Activated CD4-positive, alpha-beta T cell treated with anti-CD3 and anti-CD28 coated beads, Interleukin-10, Interleukin-2, amounts not matched to agents 100 ng/mL and 50 ng/mL, durations not matched to agents 16 hours and 8 hours (primary cell): ENCODE results near the gene SEMA5B.

ENCODE experiments used
- DNase-seq: peaks from one replicate; pipeline ENCODE4 v3.0.0-alpha.2; 2020

SEMA5B gene

GRCh38 chr3:122920986-122921385 lies 106.6 kb downstream of the SEMA5B start:
- DNase-seq, result no peak

- no peak for DNase-seq
Observed at GRCh38 chr3:122919291-122919610, 108.3 kb downstream of the SEMA5B start.

GRCh38 chr3:122918576-122919290 lies 108.8 kb downstream of the SEMA5B start:
- DNase-seq, result no peak

- no peak for DNase-seq
Observed at GRCh38 chr3:122917412-122917811, 110.2 kb downstream of the SEMA5B start.

- DNase-seq, result no peak
Observed at GRCh38 chr3:122916580-122916979, 111.0 kb downstream of the SEMA5B start.

GRCh38 chr3:122916084-122916483 lies 111.5 kb downstream of the SEMA5B start:
- no peak for DNase-seq

- DNase-seq, result no peak
Observed at GRCh38 chr3:122915300-122916055, 112.1 kb downstream of the SEMA5B start.

GRCh38 chr3:122913539-122914100 lies 113.9 kb downstream of the SEMA5B start:
- no peak for DNase-seq

- DNase-seq, result no peak
Observed at GRCh38 chr3:122912772-122913538, 114.6 kb downstream of the SEMA5B start.

- DNase-seq, result no peak
Observed at GRCh38 chr3:122911901-122912300, 115.7 kb downstream of the SEMA5B start.

GRCh38 chr3:122908251-122908650 lies 119.3 kb downstream of the SEMA5B start:
- DNase-seq, result no peak

GRCh38 chr3:122907471-122907870 lies 120.1 kb downstream of the SEMA5B start:
- DNase-seq, result no peak

- DNase-seq, result no peak
Observed at GRCh38 chr3:122903171-122903570, 124.4 kb downstream of the SEMA5B start.

GRCh38 chr3:122902326-122902725 lies 125.2 kb downstream of the SEMA5B start:
- DNase-seq, result no peak

GRCh38 chr3:122898298-122898697 lies 129.3 kb downstream of the SEMA5B start:
- no peak for DNase-seq

GRCh38 chr3:122893754-122894668 lies 133.6 kb downstream of the SEMA5B start:
- DNase-seq, result no peak

GRCh38 chr3:122893282-122893681 lies 134.3 kb downstream of the SEMA5B start:
- DNase-seq, result peak; percentile 42

GRCh38 chr3:122892118-122892960 lies 135.2 kb downstream of the SEMA5B start:
- no peak for DNase-seq

GRCh38 chr3:122890720-122891220 lies 136.8 kb downstream of the SEMA5B start:
- DNase-seq, result no peak

GRCh38 chr3:122890077-122890719 lies 137.4 kb downstream of the SEMA5B start:
- peak; percentile 13 for DNase-seq

GRCh38 chr3:122886946-122887345 lies 140.6 kb downstream of the SEMA5B start:
- no peak for DNase-seq
